AG09309 (cell line): ENCODE data around the gene CUTA.

Experiments used
- DNase-seq: peaks from one replicate; pipeline ENCODE4 v3.0.0-alpha.2; 2010; ENCODE audit warnings: low read depth
- H3K4me3 ChIP-seq: 2 replicates; pipeline ENCODE4 v1.5.1; 2011; ENCODE audit warnings: mild to moderate bottlenecking, low read depth, low read length, moderate library complexity; ENCODE audit not compliant: control insufficient read depth
- TF ChIP-seq, protein P1 (sequence below): IDR thresholded peaks from 2 replicates; pipeline ENCODE4 v1.5.1; 2011; ENCODE audit warnings: mild to moderate bottlenecking, low read depth, low read length, inconsistent platforms; ENCODE audit not compliant: insufficient read depth, control insufficient read depth; ENCODE audit errors: missing control alignments

The CUTA gene

GRCh38 chr6:33446356-33446755 lies 28.4 kb upstream of the CUTA start:
- H3K4me3 ChIP-seq: no peak overlapping the region
- TF ChIP-seq, protein P1, sequence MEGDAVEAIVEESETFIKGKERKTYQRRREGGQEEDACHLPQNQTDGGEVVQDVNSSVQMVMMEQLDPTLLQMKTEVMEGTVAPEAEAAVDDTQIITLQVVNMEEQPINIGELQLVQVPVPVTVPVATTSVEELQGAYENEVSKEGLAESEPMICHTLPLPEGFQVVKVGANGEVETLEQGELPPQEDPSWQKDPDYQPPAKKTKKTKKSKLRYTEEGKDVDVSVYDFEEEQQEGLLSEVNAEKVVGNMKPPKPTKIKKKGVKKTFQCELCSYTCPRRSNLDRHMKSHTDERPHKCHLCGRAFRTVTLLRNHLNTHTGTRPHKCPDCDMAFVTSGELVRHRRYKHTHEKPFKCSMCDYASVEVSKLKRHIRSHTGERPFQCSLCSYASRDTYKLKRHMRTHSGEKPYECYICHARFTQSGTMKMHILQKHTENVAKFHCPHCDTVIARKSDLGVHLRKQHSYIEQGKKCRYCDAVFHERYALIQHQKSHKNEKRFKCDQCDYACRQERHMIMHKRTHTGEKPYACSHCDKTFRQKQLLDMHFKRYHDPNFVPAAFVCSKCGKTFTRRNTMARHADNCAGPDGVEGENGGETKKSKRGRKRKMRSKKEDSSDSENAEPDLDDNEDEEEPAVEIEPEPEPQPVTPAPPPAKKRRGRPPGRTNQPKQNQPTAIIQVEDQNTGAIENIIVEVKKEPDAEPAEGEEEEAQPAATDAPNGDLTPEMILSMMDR: no peak
- no peak for DNase-seq

GRCh38 chr6:33445119-33445603 lies 27.3 kb upstream of the CUTA start:
- H3K4me3 ChIP-seq: no peak overlapping the region
- no peak for DNase-seq
- TF ChIP-seq, protein P1: no peak

GRCh38 chr6:33443619-33444504 lies 26.0 kb upstream of the CUTA start:
- TF ChIP-seq, protein P1: no peak

GRCh38 chr6:33443025-33443424 lies 25.1 kb upstream of the CUTA start:
- TF ChIP-seq, protein P1: no peak
- no peak overlapping the region for H3K4me3 ChIP-seq
- no peak for DNase-seq

More at GRCh38 chr6:33443619-33444504, 26.0 kb upstream of the CUTA start:
- no peak for DNase-seq
- H3K4me3 ChIP-seq: no peak overlapping the region

GRCh38 chr6:33442283-33442682 lies 24.4 kb upstream of the CUTA start:
- TF ChIP-seq, protein P1: no peak
- no peak for DNase-seq
- H3K4me3 ChIP-seq: no peak overlapping the region

GRCh38 chr6:33441457-33441856 lies 23.6 kb upstream of the CUTA start:
- TF ChIP-seq, protein P1: no peak
- H3K4me3 ChIP-seq: no peak overlapping the region
- no peak for DNase-seq
